GM19193 (cell line): ENCODE measurements around the gene OLFM1.

Experiments used
- POLR2A ChIP-seq: IDR thresholded peaks from 4 replicates; pipeline ENCODE4 v1.6.1; 2011; ENCODE audit not compliant: insufficient read depth, insufficient read length; ENCODE audit errors: extremely low read depth

The OLFM1 gene

DNA sequence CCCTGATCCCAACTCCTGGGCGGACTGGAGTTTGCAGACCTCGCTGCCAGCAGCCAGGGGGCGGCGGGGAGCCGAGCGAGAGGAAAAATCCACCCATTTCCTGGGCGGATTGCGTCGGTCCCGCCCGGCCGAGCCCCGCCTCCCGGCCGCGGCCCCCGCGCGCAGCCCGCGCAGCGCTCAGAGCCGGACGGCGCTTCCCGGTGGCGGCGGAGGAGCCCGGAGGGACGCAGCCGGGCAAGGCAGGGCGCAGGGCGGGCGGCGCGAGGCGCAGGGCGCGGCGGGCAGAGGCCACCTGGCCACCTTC is at the start of gene OLFM1:
TSS of gene OLFM1 (plus strand) at position 180 of the 304 bp plus-strand sequence. CDS start 322 bp downstream, outside the sequence.
- no peak for TF ChIP-seq POLR2A

GRCh38 chr9:135038331-135038730 is 49.1 kb upstream of the OLFM1 start:
- no peak for TF ChIP-seq POLR2A

- no peak for TF ChIP-seq POLR2A
Measured at GRCh38 chr9:135038826-135039225, 48.6 kb upstream of the OLFM1 start.

DNA sequence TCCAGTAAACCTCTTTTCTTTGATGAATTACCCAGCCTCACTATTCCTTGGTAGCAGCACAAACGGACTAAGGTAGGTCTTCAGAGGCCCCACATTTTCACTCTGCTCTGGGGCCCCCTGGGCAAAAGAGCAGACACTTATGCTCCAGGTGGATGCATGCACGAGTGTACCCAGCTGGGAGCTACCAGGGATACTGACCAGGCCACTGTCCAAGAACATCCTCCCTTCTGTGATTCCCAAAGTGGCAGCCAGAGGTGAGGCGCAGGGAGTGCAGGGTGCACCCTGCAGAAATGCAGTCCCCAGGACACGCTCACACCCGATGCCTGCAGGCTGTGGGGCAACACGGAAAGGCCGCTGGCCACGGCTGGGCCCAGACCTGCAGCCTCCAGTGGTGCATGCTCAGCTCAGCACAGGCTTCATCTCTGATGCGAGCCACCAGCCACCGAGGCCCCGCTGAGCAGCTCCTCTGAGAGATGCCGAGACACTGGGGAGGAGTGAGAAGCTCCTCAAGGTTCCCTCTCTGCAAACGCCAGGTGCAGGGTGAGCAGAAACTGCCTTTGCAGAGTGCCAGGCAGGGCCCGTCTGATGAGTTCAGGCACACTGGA is 48.1 kb upstream of the OLFM1 start:
- no peak for TF ChIP-seq POLR2A

- no peak for TF ChIP-seq POLR2A
Measured at GRCh38 chr9:135039916-135040645, 47.4 kb upstream of the OLFM1 start.

GRCh38 chr9:135040892-135041291 is 46.6 kb upstream of the OLFM1 start:
- TF ChIP-seq POLR2A: no peak

- no peak for TF ChIP-seq POLR2A
Measured at GRCh38 chr9:135043345-135043744, 44.1 kb upstream of the OLFM1 start.

- no peak for TF ChIP-seq POLR2A
Measured at GRCh38 chr9:135045264-135045927, 42.1 kb upstream of the OLFM1 start.

GRCh38 chr9:135045928-135046738 is 41.3 kb upstream of the OLFM1 start:
- TF ChIP-seq POLR2A: no peak

DNA sequence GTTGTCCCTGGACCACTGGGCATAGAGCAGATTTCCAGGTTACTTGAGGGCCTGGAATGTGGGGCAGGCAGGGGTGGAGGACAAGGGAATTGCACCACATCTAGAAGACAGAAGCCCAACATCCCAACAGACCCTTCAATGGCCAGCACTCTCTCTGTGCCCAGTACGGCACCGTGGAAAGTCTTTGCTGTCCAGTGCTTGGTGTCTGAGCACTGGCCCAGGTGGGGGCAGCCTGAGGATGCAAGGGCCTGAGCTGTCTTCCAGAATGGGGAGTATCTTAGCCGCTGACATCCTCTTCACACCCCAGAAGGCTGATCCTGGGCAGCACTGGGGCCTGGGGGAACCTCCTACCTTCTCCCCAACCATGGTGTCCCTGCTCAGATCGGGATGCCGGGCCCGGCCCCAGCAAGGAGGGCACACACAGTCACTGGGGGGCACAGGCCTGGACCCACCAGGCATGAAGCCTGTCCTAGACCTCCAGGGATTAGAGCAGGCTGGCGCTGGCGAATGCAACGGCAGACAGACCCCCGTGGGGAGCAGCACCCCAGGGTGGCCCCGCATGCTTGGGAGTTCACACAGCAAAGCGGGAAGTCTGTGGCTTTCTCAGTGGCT is 40.6 kb upstream of the OLFM1 start:
- TF ChIP-seq POLR2A: no peak

- no peak for TF ChIP-seq POLR2A
Measured at GRCh38 chr9:135047521-135047920, 39.9 kb upstream of the OLFM1 start.

- TF ChIP-seq POLR2A: no peak
Measured at GRCh38 chr9:135048046-135048757, 39.3 kb upstream of the OLFM1 start.

- TF ChIP-seq POLR2A: no peak
Measured at GRCh38 chr9:135048758-135049444, 38.6 kb upstream of the OLFM1 start.

DNA sequence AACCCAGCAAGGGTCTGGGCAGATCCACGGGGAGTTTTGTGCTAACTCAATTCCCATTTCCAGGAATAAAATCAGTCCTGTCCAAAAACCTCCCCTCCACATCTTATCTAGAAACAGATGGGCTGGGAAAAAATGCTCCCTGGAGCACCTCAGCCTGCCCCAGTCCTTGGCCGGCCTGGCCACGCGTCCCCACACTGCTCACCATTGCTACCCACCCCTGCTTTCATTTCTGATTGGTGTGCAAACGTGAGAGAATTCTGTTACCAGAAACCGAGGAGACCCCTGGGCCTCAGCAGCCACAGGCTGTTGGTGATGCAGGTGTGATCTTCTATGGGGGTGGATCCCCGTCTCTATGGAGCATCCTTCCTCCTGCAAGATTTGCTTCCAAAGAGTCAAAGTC is 38.0 kb upstream of the OLFM1 start:
- TF ChIP-seq POLR2A: no peak
